Common myeloid progenitor, CD34-positive (primary cell): Measurements from ENCODE around the gene PAFAH1B1.

Experiments used
- CTCF ChIA-PET: fragments of 350-600 bp; sonication (Branson Sonifier 250); formaldehyde crosslinking; loops from one replicate; lab custom pipeline; 2021; ENCODE audit warnings: antibody characterized with exemption; lab: Charles Lee
- POLR2A ChIA-PET: fragments of 350-600 bp; sonication (Branson Sonifier 250); formaldehyde crosslinking; loops from one replicate; lab custom pipeline; 2021; ENCODE audit warnings: antibody characterized with exemption; lab: Charles Lee
- DNase-seq, 3 donors: peaks; one replicate each; pipeline versions ENCODE4 v3.0.0 to v3.0.0-alpha.2; 2013
- H3K27ac ChIP-seq, 2 experiments: 1 replicate in 1 of 2; 2 replicates in 1 of 2; pipeline ENCODE4 v1.7.0; 2013; ENCODE audit warnings: inconsistent platforms in 2 of 2, low read length in 2 of 2, mild to moderate bottlenecking in 2 of 2, low read depth in 1 of 2, moderate library complexity in 1 of 2; ENCODE audit not compliant: severe bottlenecking in 2 of 2, insufficient read depth in 1 of 2, poor library complexity in 1 of 2
- H3K27me3 ChIP-seq, 5 experiments: replicated peaks in 2 of 5; 1 replicate in 3 of 5; 2 replicates in 2 of 5; pipeline versions ENCODE4 v1.6.1 to v1.7.0; 2013; ENCODE audit warnings: low read length in 4 of 5, mild to moderate bottlenecking in 2 of 5, moderate library complexity in 2 of 5, inconsistent platforms in 1 of 5; ENCODE audit not compliant: insufficient read depth in 5 of 5, control insufficient read depth in 4 of 5
- H3K36me3 ChIP-seq, 4 experiments: 1 replicate in 2 of 4; 2 replicates in 2 of 4; pipeline versions ENCODE4 v1.6.1 to v1.7.0; 2013; ENCODE audit warnings: low read length in 3 of 4, control low read depth in 1 of 4, mild to moderate bottlenecking in 1 of 4; ENCODE audit not compliant: control insufficient read depth in 4 of 4, insufficient read depth in 4 of 4
- H3K4me1 ChIP-seq, 4 experiments: 1 replicate in 3 of 4; 2 replicates in 1 of 4; pipeline versions ENCODE4 v1.6.1 to v1.7.1; 2013; ENCODE audit warnings: low read length in 3 of 4, mild to moderate bottlenecking in 3 of 4, control low read depth in 1 of 4, inconsistent platforms in 1 of 4, moderate library complexity in 1 of 4; ENCODE audit not compliant: control insufficient read depth in 4 of 4, insufficient read depth in 4 of 4; ENCODE audit errors: control extremely low read depth in 1 of 4
- H3K4me3 ChIP-seq, 7 experiments: 1 replicate in 4 of 7; 2 replicates in 3 of 7; pipeline versions ENCODE4 v1.5.1 to v1.7.0; 2013; ENCODE audit warnings: mild to moderate bottlenecking in 7 of 7, low read length in 6 of 7, moderate library complexity in 6 of 7, inconsistent platforms in 2 of 7, low read depth in 2 of 7, control low read depth in 1 of 7; ENCODE audit not compliant: insufficient read depth in 4 of 7, control insufficient read depth in 1 of 7; ENCODE audit errors: extremely low read depth in 1 of 7
- H3K9me3 ChIP-seq, 5 experiments: 1 replicate in 4 of 5; 2 replicates in 1 of 5; pipeline versions ENCODE4 v1.6.1 to v1.7.1; 2013; ENCODE audit warnings: low read length in 4 of 5, mild to moderate bottlenecking in 2 of 5, inconsistent platforms in 1 of 5, low read depth in 1 of 5, moderate library complexity in 1 of 5; ENCODE audit not compliant: control insufficient read depth in 4 of 5, insufficient read depth in 2 of 5; ENCODE audit errors: control extremely low read depth in 1 of 5
- WGBS: methylation state at CpG from one replicate; pipeline ENCODE4 v1.1.5; 2013; ENCODE audit not compliant: insufficient coverage; 5-methylcytosine and 5-hydroxymethylcytosine counted together

PAFAH1B1 gene

GRCh38 chr17:2719861-2720260 lies 126.4 kb downstream of the PAFAH1B1 start:
- H3K27ac ChIP-seq: no peak overlapping the region
- no peak for DNase-seq
- POLR2A ChIA-PET: no interaction called here
- CTCF ChIA-PET: interaction anchor here (0.5 to 1.3 kb wide), 2 partner anchors 14 to 126 kb away, joined by 4 read pairs; no protein-coding TSS in a partner anchor
- H3K4me3 ChIP-seq: no peak overlapping the region
- H3K36me3 ChIP-seq: no peaks in the 10 kb centered on the region
- H3K27me3 ChIP-seq: peaks cover 0 to 5% (median 0%) of the 10 kb centered on the region in 5 experiments
- peaks cover 0 to 23% (median 19%) of the 10 kb centered on the region in 4 experiments for H3K4me1 ChIP-seq
- WGBS: 82% methylated on average over 4 of the region's 4 CpGs
- H3K9me3 ChIP-seq: no peaks in the 10 kb centered on the region

DNA sequence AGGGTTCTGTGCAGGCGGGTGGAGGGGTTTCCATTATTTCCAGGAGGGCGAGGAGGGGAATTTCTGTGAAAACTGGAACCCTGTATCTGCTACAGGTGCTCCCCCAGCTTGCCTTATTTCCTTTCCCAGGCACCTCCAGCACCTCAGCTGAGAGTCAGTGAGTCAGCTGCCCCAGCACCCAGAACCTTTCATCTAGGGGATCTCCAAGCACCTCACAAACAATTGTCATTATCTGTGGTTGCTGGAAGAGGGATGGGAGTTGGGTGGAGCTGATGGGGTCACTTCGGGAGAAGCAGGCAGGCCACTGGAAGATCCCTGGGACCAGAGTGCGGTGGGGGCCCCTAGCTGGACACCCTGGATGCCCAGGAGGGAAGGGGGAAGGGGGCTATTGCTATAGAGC lies 128.1 kb downstream of the PAFAH1B1 start:
- POLR2A ChIA-PET: no interaction called here
- H3K4me3 ChIP-seq: no peak overlapping the region
- CTCF ChIA-PET: no interaction called here
- DNase-seq: no peak
- H3K9me3 ChIP-seq: no peaks in the 10 kb centered on the region
- WGBS: 100% methylated on average over 2 of the region's 4 CpGs
- peaks cover 0 to 27% (median 18%) of the 10 kb centered on the region in 4 experiments for H3K4me1 ChIP-seq
- H3K36me3 ChIP-seq: no peaks in the 10 kb centered on the region
- H3K27ac ChIP-seq: no peak overlapping the region
- H3K27me3 ChIP-seq: peaks cover 0 to 13% (median 4%) of the 10 kb centered on the region in 5 experiments

GRCh38 chr17:2722611-2723010 lies 129.2 kb downstream of the PAFAH1B1 start:
- no peak overlapping the region for H3K4me3 ChIP-seq
- H3K4me1 ChIP-seq: peaks cover 0 to 19% (median 12%) of the 10 kb centered on the region in 4 experiments
- H3K27me3 ChIP-seq: peaks cover 0 to 13% (median 6%) of the 10 kb centered on the region in 5 experiments
- 94% methylated on average over 5 of the region's 10 CpGs for WGBS
- POLR2A ChIA-PET: no interaction called here
- CTCF ChIA-PET: no interaction called here
- H3K27ac ChIP-seq: no peak overlapping the region
- no peak for DNase-seq
- no peaks in the 10 kb centered on the region for H3K9me3 ChIP-seq
- no peaks in the 10 kb centered on the region for H3K36me3 ChIP-seq

DNA sequence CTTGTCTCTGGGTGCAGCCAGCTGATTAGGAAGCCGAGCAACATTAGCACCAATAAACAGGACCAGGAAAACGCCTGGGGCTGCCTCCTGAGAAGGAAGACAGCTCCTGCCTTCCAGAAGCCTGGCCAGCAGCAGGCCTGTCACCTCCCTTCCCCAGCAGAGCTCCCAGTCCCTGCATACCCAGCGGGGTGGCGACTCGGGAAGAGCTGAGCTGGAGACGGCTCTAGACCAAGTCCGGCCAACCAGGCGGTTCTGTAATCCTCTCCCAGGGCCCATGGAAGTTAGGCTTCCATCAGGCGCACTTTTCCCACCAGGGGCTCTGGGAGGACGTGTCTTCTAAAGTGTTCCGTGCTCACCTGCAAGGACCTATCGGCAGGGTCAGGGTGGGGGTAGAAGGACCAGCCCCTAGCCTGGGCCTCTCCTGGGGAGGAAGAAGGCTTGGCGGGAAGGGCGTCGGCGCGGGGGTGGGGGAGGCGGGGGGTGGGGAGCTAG lies 130.1 kb downstream of the PAFAH1B1 start:
- H3K4me1 ChIP-seq: peaks cover 0 to 14% (median 10%) of the 10 kb centered on the region in 4 experiments
- peaks cover 0 to 13% (median 6%) of the 10 kb centered on the region in 5 experiments for H3K27me3 ChIP-seq
- H3K27ac ChIP-seq: no peak overlapping the region
- H3K36me3 ChIP-seq: no peaks in the 10 kb centered on the region
- WGBS: 94% methylated on average over 5 of the region's 18 CpGs
- POLR2A ChIA-PET: no interaction called here
- DNase-seq: no peak
- H3K4me3 ChIP-seq: peak overlapping the region in 1 of 7 experiments; percentile 63
- H3K9me3 ChIP-seq: no peaks in the 10 kb centered on the region
- CTCF ChIA-PET: interaction anchor here (1.3 to 1.9 kb wide), 2 partner anchors 10 to 19 kb away, joined by 3 to 8 read pairs; no protein-coding TSS in a partner anchor

DNA sequence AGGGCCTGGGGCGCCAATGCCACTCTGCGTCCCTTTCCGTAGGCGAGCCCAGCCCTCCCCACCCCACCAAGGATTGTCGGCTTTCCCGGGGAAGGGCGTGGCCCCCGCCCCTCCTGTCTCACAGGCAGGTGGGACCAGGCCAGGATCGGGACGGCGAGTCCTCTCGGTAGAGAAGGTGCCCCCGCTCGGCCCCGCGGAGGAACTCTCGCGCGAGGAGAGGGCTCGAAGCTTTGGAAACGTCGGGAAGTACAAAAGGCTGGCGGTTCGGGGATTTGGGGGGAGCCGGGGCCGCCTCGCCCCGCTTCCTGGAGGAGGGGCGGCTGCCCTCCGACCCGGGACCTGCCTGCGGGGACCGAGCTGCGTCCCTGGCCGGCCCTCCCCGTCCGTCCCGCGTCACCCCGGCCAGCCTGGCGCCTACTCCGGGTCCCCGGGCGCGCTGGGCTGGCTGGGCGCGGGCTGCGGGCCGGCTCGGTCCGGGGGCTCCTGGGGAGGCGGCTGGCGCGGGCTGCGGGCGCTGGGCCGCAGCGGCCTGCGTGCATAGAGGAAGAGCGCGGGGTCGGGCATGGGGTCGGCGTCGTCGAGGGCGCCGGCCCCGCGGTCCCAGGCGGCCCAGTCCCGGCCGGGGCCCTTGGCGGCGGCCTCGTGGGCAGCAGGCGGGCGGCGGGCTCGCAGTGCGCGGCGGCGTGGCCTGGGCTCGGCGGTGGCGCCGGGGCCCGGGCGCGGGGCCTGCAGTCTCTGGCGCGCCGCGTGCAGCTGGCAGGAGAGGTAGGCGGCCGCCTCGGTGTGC lies 130.7 kb downstream of the PAFAH1B1 start:
- 1% methylated on average over 85 of the region's 98 CpGs for WGBS
- H3K27me3 ChIP-seq: peaks cover 0 to 13% (median 6%) of the 10 kb centered on the region in 5 experiments
- H3K27ac ChIP-seq: no peak overlapping the region

DNA sequence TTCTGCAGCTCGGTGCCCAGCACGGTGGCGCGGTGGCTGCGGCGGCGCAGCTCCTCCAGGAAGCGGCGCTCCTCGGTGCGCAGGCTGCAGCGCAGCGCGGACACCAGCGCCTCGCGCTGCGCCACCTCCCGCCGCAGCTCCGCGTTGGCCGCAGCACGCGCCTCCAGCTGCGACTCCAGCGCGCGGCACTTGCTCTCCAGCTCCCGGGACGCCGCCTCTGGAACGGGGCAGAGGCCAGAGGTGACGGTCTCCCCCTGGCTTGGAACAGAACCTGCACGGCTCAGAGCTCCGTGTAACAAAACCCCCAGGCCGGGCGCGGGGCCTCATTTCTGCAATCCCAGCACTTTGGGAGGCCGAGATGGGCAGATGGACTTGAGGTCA lies 131.3 kb downstream of the PAFAH1B1 start:
- H3K27ac ChIP-seq: no peak overlapping the region
- H3K27me3 ChIP-seq: peaks cover 0 to 13% (median 6%) of the 10 kb centered on the region in 5 experiments
- no peaks in the 10 kb centered on the region for H3K9me3 ChIP-seq
- no peaks in the 10 kb centered on the region for H3K36me3 ChIP-seq
- POLR2A ChIA-PET: no interaction called here
- CTCF ChIA-PET: interaction anchor here (0.9 to 1.9 kb wide), 5 partner anchors 11 to 285 kb away, joined by 3 to 8 read pairs (median 3); no protein-coding TSS in a partner anchor
- WGBS: 4% methylated on average over 36 of the region's 40 CpGs
- DNase-seq: peak; percentile 48 to 72 (median 60)
- peaks cover 0 to 14% (median 10%) of the 10 kb centered on the region in 4 experiments for H3K4me1 ChIP-seq
- H3K4me3 ChIP-seq: peak overlapping the region in 3 of 7 experiments; percentile 54 to 63 (median 57)

More for the DNA sequence above, 130.7 kb downstream of the PAFAH1B1 start:
- H3K9me3 ChIP-seq: no peaks in the 10 kb centered on the region
- H3K36me3 ChIP-seq: no peaks in the 10 kb centered on the region
- H3K4me1 ChIP-seq: peaks cover 0 to 14% (median 10%) of the 10 kb centered on the region in 4 experiments
- ChIA-PET CTCF (interaction anchor here (0.9 to 1.9 kb wide), 5 partner anchors 11 to 286 kb away, joined by 3 to 8 read pairs (median 3); no protein-coding TSS in a partner anchor), POLR2A (no interaction called here)
- H3K4me3 ChIP-seq: peak overlapping the region in 4 of 7 experiments; percentile 10 to 63 (median 50)
- peak in 2 of 3 donors; percentile 40 to 48 for DNase-seq
